GM18505 (cell line): ENCODE measurements around the gene PLAAT3.
"Not testable (repeated sequence)": the region's sequence is repeated elsewhere in the genome, so short reads cannot be mapped to it uniquely, and the experiment has no call there.

ENCODE experiments used
- ATAC-seq: cut with Tn5 transposase; IDR thresholded peaks from one replicate; pipeline ENCODE4 v1.9.1; 2021; ENCODE audit not compliant: unreplicated experiment
- POLR2A ChIP-seq: IDR thresholded peaks from 4 replicates; pipeline ENCODE4 v1.6.1; 2011; ENCODE audit warnings: borderline replicate concordance; ENCODE audit not compliant: insufficient read depth, insufficient read length; ENCODE audit errors: extremely low read depth

PLAAT3 gene

GRCh38 chr11:63530021-63530420 lies 84.2 kb downstream of the PLAAT3 start:
- no peak for ATAC-seq
- no peak for TF ChIP-seq POLR2A

- not testable (repeated sequence) for ATAC-seq
Observed at GRCh38 chr11:63529373-63529772, 84.9 kb downstream of the PLAAT3 start.

GRCh38 chr11:63528729-63529278 lies 85.4 kb downstream of the PLAAT3 start:
- ATAC-seq = not testable (repeated sequence)

GRCh38 chr11:63528156-63528555 lies 86.1 kb downstream of the PLAAT3 start:
- ATAC-seq = not testable (repeated sequence)

- no peak for ATAC-seq
- no peak for TF ChIP-seq POLR2A
Observed at GRCh38 chr11:63527667-63528066, 86.6 kb downstream of the PLAAT3 start.
